ENCODE measurements around the gene EXTL1.

- TF ChIP-seq CTCF (IDR thresholded peaks at IDR 0.05) (no peak), EZH2 (IDR thresholded peaks at IDR 0.05) (no peak), EZH2phosphoT487 (IDR thresholded peaks at IDR 0.05) (no peak)
These were observed 16.3 kb downstream of the EXTL1 start for GRCh38 chr1:26037904-26038303.
